Measurements from ENCODE around the gene LTO1.

GRCh38 chr11:69674886-69675714 lies at the start of gene LTO1:
- TF ChIP-seq CTCF (IDR thresholded peaks at IDR 0.05) (peak in 2 of 3 experiments; percentile 26 to 46), POLR2A (IDR thresholded peaks at IDR 0.05) (no peak)
